Right lobe of liver (tissue), 6 donors: ENCODE results near the gene RAB38. TPM values are rescaled to one million over a fixed set of nuclear protein-coding genes. Genes with fewer than 3 reads are reported as not detected.

ENCODE experiments used
- ATAC-seq, 4 donors: fragments of 200-7000 bp; cut with Tn5 transposase; one replicate each; pipeline ENCODE4 v1.9.1; 2020; ENCODE audit warnings: mild to moderate bottlenecking in 4 of 4, moderate library complexity in 4 of 4
- DNase-seq, 3 donors: peaks; one replicate each; pipeline ENCODE4 v3.0.0-alpha.2; 2020
- H3K27ac ChIP-seq, 3 donors: fragments of 200-600 bp; one replicate each; pipeline ENCODE4 v1.8.0; 2022
- H3K27me3 ChIP-seq, 2 donors: fragments of 200-600 bp; one replicate each; pipeline ENCODE4 v1.8.0; 2022
- H3K36me3 ChIP-seq, 4 donors: fragments of 200-600 bp; sonication (generic) in 1 of 4; one replicate each; pipeline versions ENCODE4 v1.5.1 to v1.8.0; 2017 to 2022; ENCODE audit warnings: control low read depth in 1 of 4
- H3K4me1 ChIP-seq, 4 donors: fragments of 200-600 bp; sonication (generic) in 1 of 4; one replicate each; pipeline versions ENCODE4 v1.5.1 to v1.8.0; 2017 to 2022; ENCODE audit warnings: control low read depth in 1 of 4
- H3K4me3 ChIP-seq, 3 donors: fragments of 200-600 bp; one replicate each; pipeline ENCODE4 v1.8.0; 2022
- H3K9me3 ChIP-seq, 4 donors: fragments of 200-600 bp; sonication (generic) in 1 of 4; one replicate each; pipeline versions ENCODE4 v1.5.1 to v1.8.0; 2017 to 2022; ENCODE audit warnings: control low read depth in 1 of 4
- CTCF ChIP-seq, 4 donors: fragments of 200-600 bp in 3 of 4; fragments of 450-650 bp in 1 of 4; IDR thresholded peaks; one replicate each; pipeline versions ENCODE4 v1.5.1 to v1.8.0; 2016 to 2022; ENCODE audit warnings: antibody characterized with exemption in 4 of 4, mild to moderate bottlenecking in 2 of 4
- POLR2A ChIP-seq: fragments of 450-650 bp; IDR thresholded peaks from one replicate; pipeline ENCODE4 v1.6.1; 2017; ENCODE audit warnings: antibody characterized with exemption, mild to moderate bottlenecking
- WGBS: methylation state at CpG from one replicate; pipeline ENCODE4 v1.1.6; 2018; ENCODE audit warnings: low coverage, low lambda C conversion rate; ENCODE audit not compliant: insufficient coverage; ENCODE audit errors: missing lambda C conversion rate; 5-methylcytosine and 5-hydroxymethylcytosine counted together
- intact Hi-C, 2 donors: fragments of 100-400 bp; cut with DNase I; formaldehyde crosslinking; loops; one replicate each; pipeline versions ENCODE4 v1.11.2 to v1.14.1; 2022
- total RNA-seq, 6 experiments: library from RNA; depleted of rRNA in 2 of 6; stranded (reverse); fragments of >200 nt in 2 of 6; fragmentation: NEBNext Ultra II Directional in 3 of 6; extraction: Animal tissue kit (Norgen Biotek cat#: 25700) in 3 of 6; gene quantifications; one replicate each; pipeline versions ENCODE4 v1.1.0 to v1.2.4, GENCODE V29; 2016 to 2023
- donor health status: DM: no; HTN: yes; CAD: no.
- donor health status: DM: no; HTN: no; CAD: no.
- donor health status: DM: no; HTN: no; CAD: no.
- donor health status: DM: no; HTN: yes; CAD: no.
- donor health status: DM: no; HTN: yes; CAD: no.

Gene RAB38
- total RNA-seq, 6 experiments from 2014 or later: 0.19 to 1.0 (median 0.70) TPM

- TF ChIP-seq CTCF (IDR thresholded peaks at IDR 0.05): no peak
- no peak for TF ChIP-seq POLR2A
- 57% methylated on average over 1 of the region's 3 CpGs for WGBS
- DNase-seq (no peak), ATAC-seq (no peak)
- Histone ChIP-seq H3K27ac (no peak overlapping the region), H3K27me3 (no peaks in the 10 kb centered on the region), H3K9me3 (no peaks in the 10 kb centered on the region), H3K36me3 (no peaks in the 10 kb centered on the region), H3K4me1 (peaks cover 0 to 2% (median 0%) of the 10 kb centered on the region in 4 donors), H3K4me3 (no peak overlapping the region)
- intact Hi-C loops: no loop called here
Measured at GRCh38 chr11:88183233-88183632, 8.0 kb upstream of the RAB38 start.

- Histone ChIP-seq H3K36me3 (no peaks in the 10 kb centered on the region), H3K27ac (no peak overlapping the region), H3K4me3 (no peak overlapping the region), H3K4me1 (peaks cover 0 to 2% (median 0%) of the 10 kb centered on the region in 4 donors), H3K27me3 (no peaks in the 10 kb centered on the region), H3K9me3 (no peaks in the 10 kb centered on the region)
- 23% methylated on average over 1 of the region's 1 CpG for WGBS
- no peak for TF ChIP-seq POLR2A
- TF ChIP-seq CTCF (IDR thresholded peaks at IDR 0.05): no peak
- DNase-seq: no peak
- no peak for ATAC-seq
- intact Hi-C loops: no loop called here
Measured at GRCh38 chr11:88181776-88182175, 6.5 kb upstream of the RAB38 start.

GRCh38 chr11:88179971-88180629, 4.9 kb upstream of the RAB38 start:
- Histone ChIP-seq H3K27ac (no peak overlapping the region), H3K4me1 (peaks cover 0 to 2% (median 0%) of the 10 kb centered on the region in 4 donors), H3K4me3 (no peak overlapping the region), H3K9me3 (no peaks in the 10 kb centered on the region), H3K27me3 (no peaks in the 10 kb centered on the region), H3K36me3 (no peaks in the 10 kb centered on the region)
- intact Hi-C loops: no loop called here
- no peak for DNase-seq
- ATAC-seq: no peak
- WGBS: 58% methylated on average over 3 of the region's 3 CpGs
- TF ChIP-seq POLR2A (no peak), CTCF (IDR thresholded peaks at IDR 0.05) (no peak)

- 22% methylated on average over 2 of the region's 2 CpGs for WGBS
- H3K4me3 ChIP-seq: no peak overlapping the region
- no peaks in the 10 kb centered on the region for H3K9me3 ChIP-seq
- ATAC-seq: no peak
- H3K4me1 ChIP-seq: peaks cover 0 to 2% (median 0%) of the 10 kb centered on the region in 4 donors
- no peak for DNase-seq
- no peaks in the 10 kb centered on the region for H3K36me3 ChIP-seq
- H3K27ac ChIP-seq: no peak overlapping the region
- intact Hi-C loops: no loop called here
- no peaks in the 10 kb centered on the region for H3K27me3 ChIP-seq
- TF ChIP-seq CTCF (IDR thresholded peaks at IDR 0.05) (no peak), POLR2A (no peak)
Measured at GRCh38 chr11:88179141-88179540, 3.9 kb upstream of the RAB38 start.
